K562 (cell line): ENCODE measurements around the gene GALE. TPM values are rescaled to one million over a fixed set of nuclear protein-coding genes. Genes with fewer than 3 reads are reported as not detected.
A peak's percentile ranks its signal among the peaks of the same experiment; 100 is the strongest.

Experiments
- CBFB ChIP-seq: sonication (generic); formaldehyde crosslinking; IDR thresholded peaks from 2 replicates; pipeline ENCODE4 v1.4.0; 2020; ENCODE audit warnings: mild to moderate bottlenecking, missing genetic modification reagents
- CXXC5 ChIP-seq: fragments of 250-450 bp; sonication (Bioruptor Pico); IDR thresholded peaks from 2 replicates; pipeline ENCODE4 v1.8.0; 2022; ENCODE audit warnings: inconsistent platforms, mild to moderate bottlenecking, moderate library complexity
- DMBX1 ChIP-seq: fragments of 250-450 bp; sonication (Bioruptor Pico); IDR thresholded peaks from 2 replicates; pipeline ENCODE4 v1.8.0; 2022; ENCODE audit warnings: inconsistent platforms, mild to moderate bottlenecking, moderate library complexity, borderline replicate concordance
- ERF ChIP-seq: fragments of 450-650 bp; formaldehyde crosslinking; IDR thresholded peaks from 2 replicates; pipeline ENCODE4 v1.4.0; 2020; ENCODE audit warnings: mild to moderate bottlenecking, mixed read lengths
- FOS ChIP-seq: IDR thresholded peaks from 3 replicates; pipeline ENCODE4 v1.6.1; 2011; ENCODE audit not compliant: insufficient read length; ENCODE audit errors: extremely low read depth
- FOXJ2 ChIP-seq: fragments of 200-800 bp; sonication (Bioruptor generic); IDR thresholded peaks from 2 replicates; pipeline ENCODE4 v1.6.1; 2016; ENCODE audit warnings: missing genetic modification characterization, missing compliant biosample characterization
- FOXJ3 ChIP-seq: sonication (generic); formaldehyde crosslinking; IDR thresholded peaks from 2 replicates; pipeline ENCODE4 v1.4.0; 2020; ENCODE audit warnings: mild to moderate bottlenecking, missing genetic modification reagents
- HLTF ChIP-seq: fragments of 450-650 bp; IDR thresholded peaks from 2 replicates; pipeline ENCODE4 v1.6.1; 2016
- JUND ChIP-seq, 2 experiments: IDR thresholded peaks; 2 replicates in 1 of 2; 3 replicates in 1 of 2; pipeline ENCODE4 v1.6.1; 2011; ENCODE audit warnings: borderline replicate concordance in 2 of 2, low read depth in 2 of 2, low read length in 2 of 2, improper control_type of control experiment in 1 of 2, missing biosample characterization in 1 of 2, missing genetic modification characterization in 1 of 2, missing genetic modification reagents in 1 of 2
- MYNN ChIP-seq, 2 experiments: sonication (generic); formaldehyde crosslinking in 1 of 2; IDR thresholded peaks; 2 replicates each; pipeline versions ENCODE4 v1.5.0 to v1.6.1; 2016 to 2020; ENCODE audit warnings: antibody characterized with exemption in 1 of 2, missing genetic modification reagents in 1 of 2
- PCBP2 ChIP-seq: fragments of 200-400 bp; formaldehyde crosslinking; IDR thresholded peaks from 2 replicates; pipeline ENCODE4 v1.6.1; 2018; ENCODE audit warnings: low read length, low read depth, mild to moderate bottlenecking, moderate library complexity; ENCODE audit not compliant: poor library complexity, severe bottlenecking
- PTBP1 ChIP-seq: fragments of 200-400 bp; formaldehyde crosslinking; IDR thresholded peaks from 2 replicates; pipeline ENCODE4 v1.6.1; 2017; ENCODE audit warnings: low read depth, low read length
- PURB ChIP-seq: sonication (generic); formaldehyde crosslinking; IDR thresholded peaks from 2 replicates; pipeline ENCODE4 v1.9.0; 2021; ENCODE audit warnings: low read depth, mild to moderate bottlenecking, missing genetic modification reagents
- TBL1XR1 ChIP-seq, 2 experiments: IDR thresholded peaks; 2 replicates each; pipeline ENCODE4 v1.6.1; 2012; ENCODE audit warnings: improper control_type of control experiment in 2 of 2, low read length in 2 of 2, mild to moderate bottlenecking in 1 of 2
- XRCC5 ChIP-seq: fragments of 200-400 bp; formaldehyde crosslinking; IDR thresholded peaks from 2 replicates; pipeline ENCODE4 v1.6.1; 2017; ENCODE audit warnings: low read depth, mild to moderate bottlenecking, low read length
- ZFP1 ChIP-seq: fragments of 450-650 bp; formaldehyde crosslinking; IDR thresholded peaks from 2 replicates; pipeline ENCODE4 v1.4.0; 2020; ENCODE audit warnings: mild to moderate bottlenecking, mixed read lengths
- ZFP36 ChIP-seq: fragments of 150-350 bp; IDR thresholded peaks from 2 replicates; pipeline ENCODE4 v1.6.1; 2018; ENCODE audit warnings: low read length, low read depth; ENCODE audit not compliant: partially characterized antibody
- ZNF644 ChIP-seq: fragments of 200-800 bp; sonication (Bioruptor generic); IDR thresholded peaks from 2 replicates; pipeline ENCODE4 v1.6.1; 2016; ENCODE audit warnings: low read depth, missing genetic modification characterization, missing compliant biosample characterization
- polyA plus RNA-seq, 8 experiments: library from polyadenylated mRNA; depleted of rRNA in 4 of 8; stranded (reverse) in 5 of 8; unstranded in 3 of 8; fragments of >200 nt; fragmentation: Nextera tagmentation in 2 of 8; fragmentation: Illumina TruSeq in 1 of 8; extraction: Ambion mirVana in 2 of 8; extraction: Trizol in 1 of 8; gene quantifications; 2 replicates each; pipeline versions ENCODE4 v1.2.1 to v1.2.3, GENCODE V29; 2011 to 2014; ENCODE audit warnings: inconsistent platforms in 1 of 8, missing spikeins in 1 of 8
- total RNA-seq, 7 experiments: library from RNA; depleted of rRNA in 6 of 7; stranded (reverse); fragments of >200 nt in 6 of 7; fragmentation: Illumina TruSeq in 2 of 7; extraction: Trizol in 2 of 7; gene quantifications; 2 replicates each; pipeline versions ENCODE4 v1.2.1 to v1.2.3, GENCODE V29; 2011 to 2021; ENCODE audit warnings: low replicate concordance in 1 of 7
- TF ChIP-seq, protein P1 (sequence below): sonication (generic); formaldehyde crosslinking; IDR thresholded peaks from 2 replicates; pipeline ENCODE4 v1.8.1; 2022; ENCODE audit warnings: missing genetic modification reagents
- TF ChIP-seq, protein P2 (sequence below): fragments of 450-650 bp; formaldehyde crosslinking; IDR thresholded peaks from 2 replicates; pipeline ENCODE4 v1.4.0; 2020; ENCODE audit warnings: mild to moderate bottlenecking, moderate library complexity
- TF ChIP-seq, protein P3 (sequence below): IDR thresholded peaks from 2 replicates; pipeline ENCODE4 v1.6.1; 2012; ENCODE audit warnings: low read depth, low read length, improper control_type of control experiment, borderline replicate concordance
- TF ChIP-seq, protein P4 (sequence below): sonication (generic); IDR thresholded peaks from 2 replicates; pipeline ENCODE4 v1.6.1; 2016

GALE gene
- total and polyA plus RNA-seq, 9 of the 15 experiments (the other 6 are each of a cell fraction or from before 2014, with no cell fraction given), result 8.4 to 139 (median 88.3) TPM

DNA sequence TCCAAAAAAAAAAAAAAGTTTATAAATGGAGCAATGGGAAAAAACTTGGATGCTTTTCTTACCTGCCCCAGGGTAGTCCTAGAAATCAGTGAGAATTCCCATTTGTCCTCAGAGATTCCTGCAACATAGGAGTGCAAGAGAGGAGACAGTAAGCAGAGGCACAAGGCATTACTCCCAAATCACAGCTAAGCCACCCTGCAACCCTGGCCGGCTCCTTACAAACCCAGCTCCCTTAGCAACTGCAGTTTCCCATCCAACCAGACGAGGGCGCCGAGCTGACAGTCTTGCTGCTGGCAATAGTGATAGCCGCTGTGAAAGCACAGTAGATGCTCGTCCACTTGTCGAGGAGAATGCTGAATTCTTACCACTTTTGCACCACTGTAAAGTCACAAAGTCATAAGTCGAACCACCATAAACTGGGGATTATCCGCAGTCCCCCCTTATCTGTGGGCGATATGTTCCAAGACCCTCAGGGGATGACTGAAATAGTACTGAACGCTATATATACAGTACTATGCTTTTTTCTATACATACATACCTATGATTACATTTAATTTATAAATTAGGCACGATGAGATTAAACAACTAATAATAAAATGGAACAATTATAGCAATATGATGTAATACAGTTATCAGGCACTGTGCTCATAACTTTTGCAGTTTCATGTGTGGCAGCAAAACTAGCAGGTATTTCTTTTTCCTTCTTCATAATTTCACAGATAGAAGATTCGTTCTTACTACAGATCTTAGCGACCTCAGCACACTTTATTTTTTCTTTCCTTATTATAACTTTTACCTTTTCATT lies 28.3 kb downstream of the GALE start (continued):
- TF ChIP-seq FOS, result no peak
- TF ChIP-seq, protein P1, sequence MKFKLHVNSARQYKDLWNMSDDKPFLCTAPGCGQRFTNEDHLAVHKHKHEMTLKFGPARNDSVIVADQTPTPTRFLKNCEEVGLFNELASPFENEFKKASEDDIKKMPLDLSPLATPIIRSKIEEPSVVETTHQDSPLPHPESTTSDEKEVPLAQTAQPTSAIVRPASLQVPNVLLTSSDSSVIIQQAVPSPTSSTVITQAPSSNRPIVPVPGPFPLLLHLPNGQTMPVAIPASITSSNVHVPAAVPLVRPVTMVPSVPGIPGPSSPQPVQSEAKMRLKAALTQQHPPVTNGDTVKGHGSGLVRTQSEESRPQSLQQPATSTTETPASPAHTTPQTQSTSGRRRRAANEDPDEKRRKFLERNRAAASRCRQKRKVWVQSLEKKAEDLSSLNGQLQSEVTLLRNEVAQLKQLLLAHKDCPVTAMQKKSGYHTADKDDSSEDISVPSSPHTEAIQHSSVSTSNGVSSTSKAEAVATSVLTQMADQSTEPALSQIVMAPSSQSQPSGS (CRISPR knock-in tag), result no peak
- TF ChIP-seq ZNF644, result no peak
- TF ChIP-seq FOXJ2 (tag), result no peak
- no peak for TF ChIP-seq PURB (CRISPR knock-in tag)
- TF ChIP-seq TBL1XR1 (IDR thresholded peaks at IDR 0.05; ENCODE audit: low read length in 2 of 2), result no peak
- TF ChIP-seq, protein P2, sequence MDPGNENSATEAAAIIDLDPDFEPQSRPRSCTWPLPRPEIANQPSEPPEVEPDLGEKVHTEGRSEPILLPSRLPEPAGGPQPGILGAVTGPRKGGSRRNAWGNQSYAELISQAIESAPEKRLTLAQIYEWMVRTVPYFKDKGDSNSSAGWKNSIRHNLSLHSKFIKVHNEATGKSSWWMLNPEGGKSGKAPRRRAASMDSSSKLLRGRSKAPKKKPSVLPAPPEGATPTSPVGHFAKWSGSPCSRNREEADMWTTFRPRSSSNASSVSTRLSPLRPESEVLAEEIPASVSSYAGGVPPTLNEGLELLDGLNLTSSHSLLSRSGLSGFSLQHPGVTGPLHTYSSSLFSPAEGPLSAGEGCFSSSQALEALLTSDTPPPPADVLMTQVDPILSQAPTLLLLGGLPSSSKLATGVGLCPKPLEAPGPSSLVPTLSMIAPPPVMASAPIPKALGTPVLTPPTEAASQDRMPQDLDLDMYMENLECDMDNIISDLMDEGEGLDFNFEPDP (CRISPR knock-in tag), result no peak
- TF ChIP-seq ERF, result no peak
- no peak for TF ChIP-seq ZFP1
- TF ChIP-seq, protein P3, sequence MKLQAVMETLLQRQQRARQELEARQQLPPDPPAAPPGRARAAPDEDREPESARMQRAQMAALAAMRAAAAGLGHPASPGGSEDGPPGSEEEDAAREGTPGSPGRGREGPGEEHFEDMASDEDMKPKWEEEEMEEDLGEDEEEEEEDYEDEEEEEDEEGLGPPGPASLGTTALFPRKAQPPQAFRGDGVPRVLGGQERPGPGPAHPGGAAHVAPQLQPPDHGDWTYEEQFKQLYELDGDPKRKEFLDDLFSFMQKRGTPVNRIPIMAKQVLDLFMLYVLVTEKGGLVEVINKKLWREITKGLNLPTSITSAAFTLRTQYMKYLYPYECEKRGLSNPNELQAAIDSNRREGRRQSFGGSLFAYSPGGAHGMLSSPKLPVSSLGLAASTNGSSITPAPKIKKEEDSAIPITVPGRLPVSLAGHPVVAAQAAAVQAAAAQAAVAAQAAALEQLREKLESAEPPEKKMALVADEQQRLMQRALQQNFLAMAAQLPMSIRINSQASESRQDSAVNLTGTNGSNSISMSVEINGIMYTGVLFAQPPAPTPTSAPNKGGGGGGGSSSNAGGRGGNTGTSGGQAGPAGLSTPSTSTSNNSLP, result no peak
- TF ChIP-seq, protein P4, sequence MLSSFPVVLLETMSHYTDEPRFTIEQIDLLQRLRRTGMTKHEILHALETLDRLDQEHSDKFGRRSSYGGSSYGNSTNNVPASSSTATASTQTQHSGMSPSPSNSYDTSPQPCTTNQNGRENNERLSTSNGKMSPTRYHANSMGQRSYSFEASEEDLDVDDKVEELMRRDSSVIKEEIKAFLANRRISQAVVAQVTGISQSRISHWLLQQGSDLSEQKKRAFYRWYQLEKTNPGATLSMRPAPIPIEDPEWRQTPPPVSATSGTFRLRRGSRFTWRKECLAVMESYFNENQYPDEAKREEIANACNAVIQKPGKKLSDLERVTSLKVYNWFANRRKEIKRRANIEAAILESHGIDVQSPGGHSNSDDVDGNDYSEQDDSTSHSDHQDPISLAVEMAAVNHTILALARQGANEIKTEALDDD, result no peak
- TF ChIP-seq DMBX1 (CRISPR knock-in tag), result no peak
- TF ChIP-seq FOXJ3 (CRISPR knock-in tag), result no peak
- peak; percentile 55; the same call in 1 of the 2 replicates for TF ChIP-seq HLTF
- TF ChIP-seq JUND (IDR thresholded peaks at IDR 0.05; ENCODE audit: borderline replicate concordance, low read depth, low read length), result peak; percentile 68
- no peak; the same call in 2 of the 3 replicates for TF ChIP-seq JUND (tag; IDR thresholded peaks at IDR 0.05; ENCODE audit: borderline replicate concordance, low read depth, low read length)
- no peak for TF ChIP-seq PCBP2
- TF ChIP-seq MYNN (IDR thresholded peaks at IDR 0.05), result peak; percentile 59; the same call in 1 of the 2 replicates
- TF ChIP-seq MYNN (CRISPR knock-in tag; IDR thresholded peaks at IDR 0.05), result no peak
- no peak for TF ChIP-seq CBFB (CRISPR knock-in tag)
- no peak for TF ChIP-seq PTBP1
- peak; percentile 54; the same call in 1 of the 2 replicates for TF ChIP-seq XRCC5
- no peak for TF ChIP-seq CXXC5 (CRISPR knock-in tag)
- peak; percentile 10 for TF ChIP-seq ZFP36
